ENCODE results near the gene ASCL5.

DNA sequence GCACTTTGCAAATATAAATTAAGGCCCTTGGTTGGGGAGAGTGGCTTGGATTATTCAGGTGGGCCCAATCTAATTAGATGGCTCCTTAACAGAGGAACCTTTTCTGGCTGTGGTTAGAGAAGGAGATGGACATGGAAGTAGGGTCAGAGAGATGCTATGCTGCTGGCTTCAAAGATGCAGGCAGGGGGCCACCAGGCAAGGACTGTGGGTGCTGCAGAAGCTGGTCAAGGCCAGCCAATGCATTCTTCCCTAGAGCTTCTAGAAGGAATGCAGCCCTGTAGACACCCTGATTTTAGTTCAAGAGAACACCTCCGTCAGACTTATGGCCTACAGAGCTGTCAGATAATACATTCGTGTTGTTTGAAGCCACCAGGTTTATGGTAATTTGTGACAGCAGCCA, 31.0 kb upstream of the ASCL5 start:
- TF ChIP-seq YY1 (IDR thresholded peaks at IDR 0.05; ENCODE audit: insufficient read depth, insufficient read length) (no peak), SUZ12 (IDR thresholded peaks at IDR 0.05; ENCODE audit: extremely low read depth, insufficient read depth, insufficient read length) (no peak)
